Measurements from ENCODE around the gene EXOC1L. TPM values are rescaled to one million over a fixed set of nuclear protein-coding genes. Genes with fewer than 3 reads are reported as not detected.

EXOC1L gene
- total RNA-seq, result 0.37 TPM in 1 of 2 replicates, not detected in the other

GRCh38 chr4:55819634-55820033, at the start of gene EXOC1L:
Gene EXOC1L (plus strand): TSS chr4:55819790. CDS start chr4:55820027, 237 bp downstream.

GRCh38 chr4:55853484-55854046, 34.0 kb downstream of the EXOC1L start, which contains the start of gene EXOC1:
Gene EXOC1 (plus strand): TSS chr4:55853648. CDS start chr4:55858324, 4,676 bp downstream.

Other genes starting within 250 kb of the EXOC1L start
- gene PDCL2, start 227.5 kb upstream of the EXOC1L start, total RNA-seq, result not detected in 2 replicates
- gene NMU, start 183.5 kb upstream of the EXOC1L start, total RNA-seq, result not detected in 2 replicates
- gene EXOC1, start 33.9 kb downstream of the EXOC1L start, total RNA-seq, result 35.7 and 43.5 TPM in 2 replicates
- 3.4 and 5.3 TPM in 2 replicates for gene CEP135, start 129.2 kb downstream of the EXOC1L start, total RNA-seq